Measurements from ENCODE around the gene RYR1.

GRCh38 chr19:38484747-38485146, 51.3 kb downstream of the RYR1 start:
- TF ChIP-seq, protein P1, sequence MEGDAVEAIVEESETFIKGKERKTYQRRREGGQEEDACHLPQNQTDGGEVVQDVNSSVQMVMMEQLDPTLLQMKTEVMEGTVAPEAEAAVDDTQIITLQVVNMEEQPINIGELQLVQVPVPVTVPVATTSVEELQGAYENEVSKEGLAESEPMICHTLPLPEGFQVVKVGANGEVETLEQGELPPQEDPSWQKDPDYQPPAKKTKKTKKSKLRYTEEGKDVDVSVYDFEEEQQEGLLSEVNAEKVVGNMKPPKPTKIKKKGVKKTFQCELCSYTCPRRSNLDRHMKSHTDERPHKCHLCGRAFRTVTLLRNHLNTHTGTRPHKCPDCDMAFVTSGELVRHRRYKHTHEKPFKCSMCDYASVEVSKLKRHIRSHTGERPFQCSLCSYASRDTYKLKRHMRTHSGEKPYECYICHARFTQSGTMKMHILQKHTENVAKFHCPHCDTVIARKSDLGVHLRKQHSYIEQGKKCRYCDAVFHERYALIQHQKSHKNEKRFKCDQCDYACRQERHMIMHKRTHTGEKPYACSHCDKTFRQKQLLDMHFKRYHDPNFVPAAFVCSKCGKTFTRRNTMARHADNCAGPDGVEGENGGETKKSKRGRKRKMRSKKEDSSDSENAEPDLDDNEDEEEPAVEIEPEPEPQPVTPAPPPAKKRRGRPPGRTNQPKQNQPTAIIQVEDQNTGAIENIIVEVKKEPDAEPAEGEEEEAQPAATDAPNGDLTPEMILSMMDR (IDR thresholded peaks at IDR 0.05; ENCODE audit: borderline replicate concordance, extremely low read depth, low read length, poor library complexity, severe bottlenecking), result no peak
- no peak for TF ChIP-seq EZH2 (IDR thresholded peaks at IDR 0.05; ENCODE audit: borderline replicate concordance, low read depth, low read length, severe bottlenecking)

Data from DND-41 (cell line).